ENCODE results near the gene RGS10.
"Not testable (repeated sequence)": the region's sequence is repeated elsewhere in the genome, so short reads cannot be mapped to it uniquely, and the experiment has no call there.

RGS10 gene

GRCh38 chr10:119538632-119539358 is 3.7 kb downstream of the RGS10 start:
- peak; percentile 42 for DNase-seq

GRCh38 chr10:119537953-119538630 is 4.4 kb downstream of the RGS10 start:
- no peak for DNase-seq

- DNase-seq: no peak
These were observed 6.0 kb downstream of the RGS10 start for GRCh38 chr10:119536508-119537025.

- DNase-seq: no peak
These were observed 6.5 kb downstream of the RGS10 start for GRCh38 chr10:119535837-119536507.

- DNase-seq: no peak
These were observed 7.2 kb downstream of the RGS10 start for GRCh38 chr10:119535305-119535704.

GRCh38 chr10:119533473-119533872 is 9.0 kb downstream of the RGS10 start:
- DNase-seq: no peak

- DNase-seq: not testable (repeated sequence)
These were observed 9.7 kb downstream of the RGS10 start for GRCh38 chr10:119532791-119533190.

GRCh38 chr10:119532251-119532650 is 10.3 kb downstream of the RGS10 start:
- not testable (repeated sequence) for DNase-seq

- DNase-seq: no peak
These were observed 11.5 kb downstream of the RGS10 start for GRCh38 chr10:119531067-119531466.

GRCh38 chr10:119528663-119529237 is 13.8 kb downstream of the RGS10 start:
- not testable (repeated sequence) for DNase-seq

- DNase-seq: no peak
These were observed 15.6 kb downstream of the RGS10 start for GRCh38 chr10:119526621-119527592.

GRCh38 chr10:119526149-119526548 is 16.4 kb downstream of the RGS10 start:
- DNase-seq: no peak

- DNase-seq: no peak
These were observed 17.4 kb downstream of the RGS10 start for GRCh38 chr10:119525116-119525515.

GRCh38 chr10:119524720-119525070 is 17.8 kb downstream of the RGS10 start:
- DNase-seq: no peak

- DNase-seq: no peak
These were observed 18.4 kb downstream of the RGS10 start for GRCh38 chr10:119523895-119524719.

GRCh38 chr10:119522747-119523426 is 19.6 kb downstream of the RGS10 start:
- no peak for DNase-seq

- no peak for DNase-seq
These were observed 20.9 kb downstream of the RGS10 start for GRCh38 chr10:119521443-119522204.

- DNase-seq: no peak
These were observed 22.2 kb downstream of the RGS10 start for GRCh38 chr10:119520283-119520682.

GRCh38 chr10:119518936-119519335 is 23.6 kb downstream of the RGS10 start:
- DNase-seq: no peak

- no peak for DNase-seq
These were observed 24.3 kb downstream of the RGS10 start for GRCh38 chr10:119518176-119518575.
